HG03469 (cell line): Measurements from ENCODE around the gene ANKRD36C.
"Not testable (repeated sequence)": the region's sequence is repeated elsewhere in the genome, so short reads cannot be mapped to it uniquely, and the experiment has no call there.

Experiments used
- ATAC-seq: cut with Tn5 transposase; IDR thresholded peaks from one replicate; pipeline ENCODE4 v1.9.1; 2021; ENCODE audit warnings: mild to moderate bottlenecking, moderate library complexity, moderate number of reproducible peaks; ENCODE audit not compliant: unreplicated experiment

The ANKRD36C gene

GRCh38 chr2:95799892-95800291 is 191.7 kb downstream of the ANKRD36C start:
- no peak for ATAC-seq

GRCh38 chr2:95799147-95799889 is 192.3 kb downstream of the ANKRD36C start:
- ATAC-seq, result not testable (repeated sequence)

- not testable (repeated sequence) for ATAC-seq
Measured at GRCh38 chr2:95796249-95797099, 195.2 kb downstream of the ANKRD36C start.

GRCh38 chr2:95793970-95794369 is 197.7 kb downstream of the ANKRD36C start:
- not testable (repeated sequence) for ATAC-seq

- not testable (repeated sequence) for ATAC-seq
Measured at GRCh38 chr2:95790180-95790579, 201.4 kb downstream of the ANKRD36C start.

GRCh38 chr2:95789385-95789784 is 202.2 kb downstream of the ANKRD36C start:
- not testable (repeated sequence) for ATAC-seq

- not testable (repeated sequence) for ATAC-seq
Measured at GRCh38 chr2:95788642-95789041, 203.0 kb downstream of the ANKRD36C start.
